HepG2 (cell line): ENCODE data around the gene LAMA1.

Source experiments
- BHLHE40 ChIP-seq: IDR thresholded peaks from 2 replicates; pipeline ENCODE4 v1.6.1; 2011; ENCODE audit warnings: low read length, improper control_type of control experiment
- CEBPB ChIP-seq: IDR thresholded peaks from 2 replicates; pipeline ENCODE4 v1.6.1; 2011; ENCODE audit warnings: low read depth, low read length, improper control_type of control experiment, borderline replicate concordance
- FOXA1 ChIP-seq, 2 experiments: fragments of 450-650 bp in 1 of 2; sonication (generic) in 1 of 2; formaldehyde crosslinking in 1 of 2; IDR thresholded peaks; 2 replicates each; pipeline versions ENCODE4 v1.4.0 to v1.6.1; 2016 to 2020; ENCODE audit warnings: missing genetic modification reagents in 1 of 2
- GABPA ChIP-seq, 2 experiments: IDR thresholded peaks; 2 replicates each; pipeline ENCODE4 v1.6.1; 2011 to 2016; ENCODE audit warnings: low read depth in 2 of 2, low read length in 1 of 2, missing biosample characterization in 1 of 2, missing genetic modification characterization in 1 of 2
- KLF16 ChIP-seq, 2 experiments: sonication (generic) in 1 of 2; formaldehyde crosslinking in 1 of 2; IDR thresholded peaks; 2 replicates each; pipeline versions ENCODE4 v1.6.1 to v1.8.0; 2016 to 2023; ENCODE audit warnings: missing genetic modification reagents in 2 of 2, missing compliant biosample characterization in 1 of 2
- MEIS2 ChIP-seq: sonication (generic); formaldehyde crosslinking; IDR thresholded peaks from 2 replicates; pipeline ENCODE4 v1.9.0; 2021; ENCODE audit warnings: mild to moderate bottlenecking, missing genetic modification reagents
- RAD21 ChIP-seq: fragments of 450-650 bp; formaldehyde crosslinking; IDR thresholded peaks from 2 replicates; pipeline ENCODE4 v1.5.0; 2020; ENCODE audit warnings: mild to moderate bottlenecking
- SRF ChIP-seq: IDR thresholded peaks from 2 replicates; pipeline ENCODE4 v1.6.1; 2011; ENCODE audit warnings: mild to moderate bottlenecking, low read depth, low read length, moderate library complexity
- ZFP62 ChIP-seq: sonication (generic); formaldehyde crosslinking; IDR thresholded peaks from 2 replicates; pipeline ENCODE4 v1.4.0; 2020; ENCODE audit warnings: missing genetic modification reagents
- ZNF549 ChIP-seq: sonication (generic); formaldehyde crosslinking; IDR thresholded peaks from 2 replicates; pipeline ENCODE4 v1.5.0; 2020; ENCODE audit warnings: missing genetic modification reagents
- TF ChIP-seq, protein P1 (sequence below): sonication (generic); formaldehyde crosslinking; IDR thresholded peaks from 2 replicates; pipeline ENCODE4 v1.4.0; 2020; ENCODE audit warnings: missing genetic modification reagents, mild to moderate bottlenecking, borderline replicate concordance
- TF ChIP-seq, protein P2 (sequence below): sonication (generic); formaldehyde crosslinking; IDR thresholded peaks from 2 replicates; pipeline ENCODE4 v1.5.0; 2020; ENCODE audit warnings: mild to moderate bottlenecking, missing genetic modification reagents, moderate library complexity
- TF ChIP-seq, protein P3 (sequence below): IDR thresholded peaks from 2 replicates; pipeline ENCODE4 v1.6.1; 2016; ENCODE audit warnings: low read depth, control low read depth

DNA sequence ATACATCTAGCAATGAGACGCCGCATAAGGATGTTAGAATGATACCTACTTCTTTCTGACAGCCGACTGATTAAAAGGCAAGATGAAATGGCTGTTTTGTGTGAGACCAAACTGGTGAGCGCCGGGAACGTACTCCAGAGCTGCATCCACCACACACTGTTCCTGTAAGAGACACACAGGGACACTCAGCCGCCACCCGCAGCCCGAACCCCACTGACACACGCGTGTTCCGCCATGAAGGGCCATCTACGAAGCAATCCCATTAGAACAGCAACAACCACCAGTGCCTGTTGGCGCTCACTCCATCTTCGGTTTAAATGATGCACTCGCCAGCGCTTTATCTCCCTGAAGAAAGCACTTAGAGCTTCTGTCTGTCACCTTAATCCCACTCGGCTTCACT is 162.3 kb downstream of the LAMA1 start:
- TF ChIP-seq, protein P1, sequence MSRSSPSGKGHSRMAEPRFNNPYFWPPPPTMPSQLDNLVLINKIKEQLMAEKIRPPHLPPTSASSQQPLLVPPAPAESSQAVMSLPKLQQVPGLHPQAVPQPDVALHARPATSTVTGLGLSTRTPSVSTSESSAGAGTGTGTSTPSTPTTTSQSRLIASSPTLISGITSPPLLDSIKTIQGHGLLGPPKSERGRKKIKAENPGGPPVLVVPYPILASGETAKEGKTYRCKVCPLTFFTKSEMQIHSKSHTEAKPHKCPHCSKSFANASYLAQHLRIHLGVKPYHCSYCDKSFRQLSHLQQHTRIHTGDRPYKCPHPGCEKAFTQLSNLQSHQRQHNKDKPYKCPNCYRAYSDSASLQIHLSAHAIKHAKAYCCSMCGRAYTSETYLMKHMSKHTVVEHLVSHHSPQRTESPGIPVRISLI (CRISPR knock-in tag), result no peak
- TF ChIP-seq KLF16 (CRISPR knock-in tag; IDR thresholded peaks at IDR 0.05) (no peak), BHLHE40 (no peak), ZFP62 (CRISPR knock-in tag) (no peak), CEBPB (no peak), RAD21 (CRISPR knock-in tag) (no peak), FOXA1 (IDR thresholded peaks at IDR 0.05) (no peak), FOXA1 (CRISPR knock-in tag; IDR thresholded peaks at IDR 0.05) (no peak), ZNF549 (no peak), GABPA (IDR thresholded peaks at IDR 0.05; ENCODE audit: low read depth, low read length) (no peak), GABPA (CRISPR knock-in tag; IDR thresholded peaks at IDR 0.05; ENCODE audit: low read depth) (no peak), SRF (no peak), MEIS2 (no peak)
- TF ChIP-seq, protein P2, sequence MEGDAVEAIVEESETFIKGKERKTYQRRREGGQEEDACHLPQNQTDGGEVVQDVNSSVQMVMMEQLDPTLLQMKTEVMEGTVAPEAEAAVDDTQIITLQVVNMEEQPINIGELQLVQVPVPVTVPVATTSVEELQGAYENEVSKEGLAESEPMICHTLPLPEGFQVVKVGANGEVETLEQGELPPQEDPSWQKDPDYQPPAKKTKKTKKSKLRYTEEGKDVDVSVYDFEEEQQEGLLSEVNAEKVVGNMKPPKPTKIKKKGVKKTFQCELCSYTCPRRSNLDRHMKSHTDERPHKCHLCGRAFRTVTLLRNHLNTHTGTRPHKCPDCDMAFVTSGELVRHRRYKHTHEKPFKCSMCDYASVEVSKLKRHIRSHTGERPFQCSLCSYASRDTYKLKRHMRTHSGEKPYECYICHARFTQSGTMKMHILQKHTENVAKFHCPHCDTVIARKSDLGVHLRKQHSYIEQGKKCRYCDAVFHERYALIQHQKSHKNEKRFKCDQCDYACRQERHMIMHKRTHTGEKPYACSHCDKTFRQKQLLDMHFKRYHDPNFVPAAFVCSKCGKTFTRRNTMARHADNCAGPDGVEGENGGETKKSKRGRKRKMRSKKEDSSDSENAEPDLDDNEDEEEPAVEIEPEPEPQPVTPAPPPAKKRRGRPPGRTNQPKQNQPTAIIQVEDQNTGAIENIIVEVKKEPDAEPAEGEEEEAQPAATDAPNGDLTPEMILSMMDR (CRISPR knock-in tag), result no peak
- TF ChIP-seq, protein P3, sequence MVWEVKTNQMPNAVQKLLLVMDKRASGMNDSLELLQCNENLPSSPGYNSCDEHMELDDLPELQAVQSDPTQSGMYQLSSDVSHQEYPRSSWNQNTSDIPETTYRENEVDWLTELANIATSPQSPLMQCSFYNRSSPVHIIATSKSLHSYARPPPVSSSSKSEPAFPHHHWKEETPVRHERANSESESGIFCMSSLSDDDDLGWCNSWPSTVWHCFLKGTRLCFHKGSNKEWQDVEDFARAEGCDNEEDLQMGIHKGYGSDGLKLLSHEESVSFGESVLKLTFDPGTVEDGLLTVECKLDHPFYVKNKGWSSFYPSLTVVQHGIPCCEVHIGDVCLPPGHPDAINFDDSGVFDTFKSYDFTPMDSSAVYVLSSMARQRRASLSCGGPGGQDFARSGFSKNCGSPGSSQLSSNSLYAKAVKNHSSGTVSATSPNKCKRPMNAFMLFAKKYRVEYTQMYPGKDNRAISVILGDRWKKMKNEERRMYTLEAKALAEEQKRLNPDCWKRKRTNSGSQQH (CRISPR knock-in tag), result no peak
